ENCODE measurements around the gene OSBPL8. TPM values are rescaled to one million over a fixed set of nuclear protein-coding genes. Genes with fewer than 3 reads are reported as not detected.

Gene OSBPL8
- total RNA-seq, 2 donors from 2014 or later, result 25.9 to 32.8 TPM

DNA sequence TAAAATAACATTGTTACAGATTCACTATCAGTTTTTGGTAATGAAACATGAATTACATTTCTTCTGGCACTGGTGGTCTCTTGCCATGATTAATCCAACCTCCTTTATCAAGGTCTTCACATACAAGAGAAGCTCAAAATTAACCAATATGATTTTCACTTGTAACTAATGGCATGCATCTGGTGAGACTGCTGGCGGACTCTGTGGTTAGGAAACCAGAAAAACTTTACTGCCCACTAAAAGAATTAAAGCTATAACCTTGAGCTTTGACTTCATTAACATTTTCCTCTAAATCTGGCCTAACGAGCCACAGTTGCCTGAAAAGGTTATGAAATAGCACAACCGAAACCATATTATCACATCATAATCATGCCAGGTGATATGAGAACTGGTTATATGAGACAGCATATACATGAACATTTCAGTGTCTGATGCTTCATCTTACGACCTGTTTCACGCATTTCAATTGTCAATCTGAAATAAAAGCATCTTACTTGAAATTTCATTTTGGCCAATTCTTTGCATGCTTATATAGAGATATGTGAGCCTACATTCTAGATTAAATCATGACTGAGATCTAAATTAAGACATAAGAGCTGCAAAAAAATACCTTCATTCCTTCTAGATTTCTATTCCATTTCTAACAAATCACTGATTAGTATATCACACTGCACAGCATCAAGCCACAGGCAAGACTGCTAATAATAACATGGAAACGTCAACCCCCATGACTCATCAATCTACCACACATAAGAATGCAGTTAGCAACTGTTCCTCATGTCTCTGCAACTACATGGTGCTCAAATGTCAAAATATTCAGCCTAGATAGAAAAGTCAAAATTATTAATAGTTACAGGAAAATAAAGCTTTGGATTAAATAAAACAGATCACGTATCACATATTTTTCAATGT, 89.3 kb downstream of the OSBPL8 start:
- DNase-seq, result no peak
- Histone ChIP-seq H3K9ac (ENCODE audit: low read depth in 2 of 2, low read length in 2 of 2) (no peak overlapping the region), H3K27me3 (no peaks in the 10 kb centered on the region), H3K4me3 (no peak overlapping the region), H3K4me1 (no peaks in the 10 kb centered on the region), H3K9me3 (no peaks in the 10 kb centered on the region), H3K27ac (no peak overlapping the region), H3K36me3 (no peaks in the 10 kb centered on the region)
- TF ChIP-seq, protein P1, sequence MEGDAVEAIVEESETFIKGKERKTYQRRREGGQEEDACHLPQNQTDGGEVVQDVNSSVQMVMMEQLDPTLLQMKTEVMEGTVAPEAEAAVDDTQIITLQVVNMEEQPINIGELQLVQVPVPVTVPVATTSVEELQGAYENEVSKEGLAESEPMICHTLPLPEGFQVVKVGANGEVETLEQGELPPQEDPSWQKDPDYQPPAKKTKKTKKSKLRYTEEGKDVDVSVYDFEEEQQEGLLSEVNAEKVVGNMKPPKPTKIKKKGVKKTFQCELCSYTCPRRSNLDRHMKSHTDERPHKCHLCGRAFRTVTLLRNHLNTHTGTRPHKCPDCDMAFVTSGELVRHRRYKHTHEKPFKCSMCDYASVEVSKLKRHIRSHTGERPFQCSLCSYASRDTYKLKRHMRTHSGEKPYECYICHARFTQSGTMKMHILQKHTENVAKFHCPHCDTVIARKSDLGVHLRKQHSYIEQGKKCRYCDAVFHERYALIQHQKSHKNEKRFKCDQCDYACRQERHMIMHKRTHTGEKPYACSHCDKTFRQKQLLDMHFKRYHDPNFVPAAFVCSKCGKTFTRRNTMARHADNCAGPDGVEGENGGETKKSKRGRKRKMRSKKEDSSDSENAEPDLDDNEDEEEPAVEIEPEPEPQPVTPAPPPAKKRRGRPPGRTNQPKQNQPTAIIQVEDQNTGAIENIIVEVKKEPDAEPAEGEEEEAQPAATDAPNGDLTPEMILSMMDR (IDR thresholded peaks at IDR 0.05), result no peak
- intact Hi-C loops (cut with DNase I), result no loop called here

DNA sequence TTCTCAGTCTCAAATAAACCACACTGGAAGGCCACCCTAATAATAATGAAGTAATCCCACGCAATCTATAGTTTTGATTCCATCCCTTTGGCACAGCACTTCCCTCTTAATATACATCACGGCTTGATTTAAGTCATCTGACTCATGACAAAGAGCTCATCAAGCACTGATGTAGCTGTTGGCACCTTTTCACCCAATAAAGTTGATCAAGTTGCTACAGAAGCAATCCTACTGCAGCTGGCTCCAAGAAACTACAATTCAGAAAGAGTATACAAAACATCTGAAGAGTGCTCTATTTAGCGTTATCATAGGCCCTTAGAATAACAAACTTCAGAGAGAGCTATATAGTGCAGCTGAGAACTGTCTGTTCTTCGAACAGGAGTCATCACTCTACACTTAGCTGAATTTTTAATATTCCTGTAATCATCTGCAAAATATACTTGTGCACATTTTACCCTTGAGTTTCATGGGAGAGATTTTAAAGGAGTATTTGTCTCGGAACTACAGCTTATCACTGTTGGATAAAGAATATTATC, 94.9 kb downstream of the OSBPL8 start:
- DNase-seq, result no peak
- Histone ChIP-seq H3K9ac (ENCODE audit: low read depth in 2 of 2, low read length in 2 of 2) (no peak overlapping the region), H3K27me3 (no peaks in the 10 kb centered on the region), H3K4me3 (no peak overlapping the region), H3K9me3 (no peaks in the 10 kb centered on the region), H3K27ac (no peak overlapping the region), H3K36me3 (no peaks in the 10 kb centered on the region), H3K4me1 (no peaks in the 10 kb centered on the region)
- intact Hi-C loops (cut with DNase I), result loop anchor here (10.0 kb wide), 1 partner anchor 90 kb away; the partner anchor contains the start of gene OSBPL8
- TF ChIP-seq, protein P1 (IDR thresholded peaks at IDR 0.05), result no peak

DNA sequence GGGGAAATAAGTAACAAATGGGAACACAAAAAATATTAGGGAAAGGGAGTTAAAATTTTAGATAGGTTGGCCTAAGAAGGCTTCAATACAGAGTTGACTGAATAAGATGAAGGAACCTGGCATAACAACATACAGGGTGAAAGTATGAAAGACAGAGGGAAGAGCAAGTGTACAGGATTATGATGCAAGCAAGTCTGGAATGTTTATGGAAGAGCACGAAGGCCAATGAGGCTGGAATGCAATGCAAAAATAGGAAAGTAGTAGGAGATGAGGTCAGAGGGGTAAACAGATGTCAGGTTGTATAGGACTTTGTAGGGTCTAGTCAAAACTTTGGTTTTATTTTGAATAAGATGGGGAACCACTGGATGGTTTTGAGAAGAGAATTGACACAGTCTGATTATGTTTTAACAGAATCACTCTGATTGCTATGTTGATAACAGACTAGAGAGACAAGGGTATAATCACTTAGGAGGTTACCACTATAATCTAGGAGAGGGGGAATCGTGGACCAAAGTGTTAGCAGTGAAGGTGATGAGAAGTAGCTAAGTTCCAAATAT, 96.8 kb downstream of the OSBPL8 start:
- no peak for DNase-seq
- H3K36me3 ChIP-seq, result no peaks in the 10 kb centered on the region
- H3K9me3 ChIP-seq, result no peaks in the 10 kb centered on the region
- intact Hi-C loops (cut with DNase I), result loop anchor here (10.0 kb wide), 1 partner anchor 92 kb away; the partner anchor contains the start of gene OSBPL8
- H3K4me1 ChIP-seq, result no peaks in the 10 kb centered on the region
- no peak overlapping the region for H3K4me3 ChIP-seq
- H3K9ac ChIP-seq (ENCODE audit: low read depth in 2 of 2, low read length in 2 of 2), result no peak overlapping the region
- H3K27ac ChIP-seq, result no peak overlapping the region
- no peaks in the 10 kb centered on the region for H3K27me3 ChIP-seq
- TF ChIP-seq, protein P1 (IDR thresholded peaks at IDR 0.05), result no peak

DNA sequence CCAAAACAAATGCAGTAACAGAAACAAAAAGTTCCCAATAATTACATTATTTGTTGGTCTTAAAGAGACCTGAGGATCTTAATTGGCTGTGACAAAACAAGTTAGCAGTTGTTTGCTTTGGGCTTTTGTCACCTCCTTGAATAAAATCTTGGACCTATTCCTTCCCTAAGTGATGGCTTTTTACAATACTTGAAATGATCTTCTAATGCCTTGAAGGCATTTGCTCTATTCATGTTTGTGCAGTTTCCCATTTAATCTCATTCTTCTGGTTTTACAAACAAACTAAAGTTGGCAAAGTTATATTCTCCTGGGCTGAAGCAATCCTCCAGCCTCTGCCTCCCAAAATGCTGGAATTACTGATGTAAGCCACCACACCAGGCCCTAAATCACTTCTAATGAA, 98.8 kb downstream of the OSBPL8 start:
- DNase-seq, result no peak
- TF ChIP-seq, protein P1 (IDR thresholded peaks at IDR 0.05), result no peak
- H3K36me3 ChIP-seq, result no peaks in the 10 kb centered on the region
- intact Hi-C loops (cut with DNase I), result loop anchor here (10.0 kb wide), 1 partner anchor 94 kb away; the partner anchor contains the start of gene OSBPL8
- H3K27me3 ChIP-seq, result no peaks in the 10 kb centered on the region
- H3K9ac ChIP-seq (ENCODE audit: low read depth in 2 of 2, low read length in 2 of 2), result no peak overlapping the region
- H3K4me1 ChIP-seq, result no peaks in the 10 kb centered on the region
- no peak overlapping the region for H3K27ac ChIP-seq
- no peak overlapping the region for H3K4me3 ChIP-seq
- no peaks in the 10 kb centered on the region for H3K9me3 ChIP-seq

DNA sequence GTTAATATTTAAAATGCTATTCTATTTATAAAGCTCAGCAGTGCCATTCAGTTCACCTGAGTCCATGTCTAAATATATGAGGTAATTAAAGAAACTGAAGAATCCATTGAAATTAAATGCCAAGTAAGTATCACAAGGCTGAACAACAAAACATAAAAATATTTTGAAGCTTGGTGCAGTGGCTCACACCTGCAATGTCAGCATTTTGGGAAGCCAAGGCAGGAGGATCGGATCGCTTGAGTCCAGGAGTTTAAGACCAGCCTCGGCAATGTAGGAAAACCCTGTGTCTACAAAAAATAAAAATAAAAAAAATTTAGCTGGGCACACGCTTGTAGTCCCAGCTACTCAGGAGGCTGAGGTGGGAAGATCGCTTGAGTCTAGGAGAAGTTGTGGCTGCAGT, 101.8 kb downstream of the OSBPL8 start:
- no peak for DNase-seq
- intact Hi-C loops (cut with DNase I), result no loop called here
- Histone ChIP-seq H3K27ac (no peak overlapping the region), H3K36me3 (no peaks in the 10 kb centered on the region), H3K9ac (ENCODE audit: low read depth in 2 of 2, low read length in 2 of 2) (no peak overlapping the region), H3K9me3 (no peaks in the 10 kb centered on the region), H3K4me3 (no peak overlapping the region), H3K4me1 (no peaks in the 10 kb centered on the region), H3K27me3 (no peaks in the 10 kb centered on the region)
- TF ChIP-seq, protein P1 (IDR thresholded peaks at IDR 0.05), result no peak

All from colonic mucosa (tissue), 4 donors.